C4-2B (cell line): ENCODE results near the gene TRIM25.

ENCODE experiments used
- H3K27ac ChIP-seq: fragments of 450-650 bp; 2 replicates; pipeline ENCODE4 v1.5.1; 2017
- CTCF ChIP-seq: fragments of 450-650 bp; conservative IDR thresholded peaks from 2 replicates; pipeline ENCODE4 v1.5.1; 2017; ENCODE audit warnings: mild to moderate bottlenecking
- ZFX ChIP-seq: fragments of 450-650 bp; IDR thresholded peaks from 2 replicates; pipeline ENCODE4 v1.6.1; 2017

The TRIM25 gene

GRCh38 chr17:56890906-56891674, 22.8 kb downstream of the TRIM25 start:
- no peak overlapping the region for H3K27ac ChIP-seq
- TF ChIP-seq ZFX, result no peak
- TF ChIP-seq CTCF, result no peak

- no peak for TF ChIP-seq ZFX
- no peak for TF ChIP-seq CTCF
Observed at GRCh38 chr17:56890390-56890789, 23.5 kb downstream of the TRIM25 start.

GRCh38 chr17:56887552-56888467, 26.0 kb downstream of the TRIM25 start:
- no peak overlapping the region for H3K27ac ChIP-seq
- TF ChIP-seq CTCF (no peak), ZFX (no peak)

More at GRCh38 chr17:56890390-56890789, 23.5 kb downstream of the TRIM25 start:
- no peak overlapping the region for H3K27ac ChIP-seq

- no peak overlapping the region for H3K27ac ChIP-seq
- TF ChIP-seq CTCF, result no peak
- no peak for TF ChIP-seq ZFX
Observed at GRCh38 chr17:56887105-56887504, 26.7 kb downstream of the TRIM25 start.

GRCh38 chr17:56886288-56886731, 27.5 kb downstream of the TRIM25 start:
- TF ChIP-seq CTCF (no peak), ZFX (no peak)
- H3K27ac ChIP-seq, result no peak overlapping the region

GRCh38 chr17:56885312-56885657, 28.6 kb downstream of the TRIM25 start:
- H3K27ac ChIP-seq, result no peak overlapping the region
- TF ChIP-seq CTCF, result no peak
- no peak for TF ChIP-seq ZFX
